Endothelial cell of umbilical vein (primary cell): ENCODE data around the gene ADGRL3. TPM values are rescaled to one million over a fixed set of nuclear protein-coding genes. Genes with fewer than 3 reads are reported as not detected.

Experiments used
- BruUV-seq: library from RNA; stranded (reverse); fragments of 400-500 nt; replicated peaks from 2 replicates; lab custom pipeline; 2021; lab: Mats Ljungman, UMichigan
- CTCF ChIA-PET: fragments of 300-600, 350-600 bp; sonication (Branson Sonifier 250); formaldehyde crosslinking; loops from one replicate; lab custom pipeline; 2021; ENCODE audit warnings: antibody characterized with exemption, inconsistent platforms; lab: Charles Lee
- POLR2A ChIA-PET: fragments of 300-600, 350-600 bp; sonication (Branson Sonifier 250); formaldehyde crosslinking; loops from one replicate; lab custom pipeline; 2021; ENCODE audit warnings: antibody characterized with exemption, inconsistent platforms; lab: Charles Lee
- DNase-seq: peaks from one replicate; pipeline ENCODE4 v3.0.0-alpha.2; 2011; ENCODE audit warnings: low read depth, low spot score
- FAIRE-seq: peaks from 2 replicates; lab custom pipeline; 2011; peaks lifted over from hg19 to GRCh38; lab: Jason Lieb, UNC
- H2AFZ ChIP-seq: 2 replicates; pipeline ENCODE4 v1.6.0; 2012; ENCODE audit warnings: low read depth, low read length, control low read depth, inconsistent platforms
- H3K27ac ChIP-seq: 2 replicates; pipeline ENCODE4 v1.5.1; 2011; ENCODE audit warnings: low read depth, mild to moderate bottlenecking, control low read depth, low read length, moderate library complexity; ENCODE audit not compliant: insufficient read depth
- H3K27me3 ChIP-seq, 2 experiments: 2 replicates each; pipeline versions ENCODE4 v1.6.0 to v1.6.1; 2011; ENCODE audit warnings: low read length in 2 of 2, mixed read lengths in 1 of 2; ENCODE audit not compliant: control insufficient read depth in 2 of 2, insufficient read depth in 2 of 2
- H3K36me3 ChIP-seq, 2 experiments: 2 replicates in 1 of 2; 3 replicates in 1 of 2; pipeline ENCODE4 v1.5.1; 2011; ENCODE audit warnings: low read length in 2 of 2, mild to moderate bottlenecking in 1 of 2, moderate library complexity in 1 of 2; ENCODE audit not compliant: control insufficient read depth in 2 of 2, insufficient read depth in 2 of 2; ENCODE audit errors: extremely low read depth in 1 of 2
- H3K4me1 ChIP-seq: 3 replicates; pipeline ENCODE4 v1.5.1; 2011; ENCODE audit warnings: mild to moderate bottlenecking, low read length; ENCODE audit not compliant: control insufficient read depth, insufficient read depth; ENCODE audit errors: extremely low read depth
- H3K4me2 ChIP-seq: 2 replicates; pipeline ENCODE4 v1.6.1; 2011; ENCODE audit warnings: low read length, control low read depth, mixed read lengths; ENCODE audit not compliant: insufficient read depth
- H3K4me3 ChIP-seq, 3 experiments: fragments of 200-600 bp in 1 of 3; sonication (generic), shearing (Covaris generic) in 1 of 3; replicated peaks in 1 of 3; 2 replicates each; pipeline ENCODE4 v1.5.1; 2011 to 2016; ENCODE audit warnings: control low read depth in 3 of 3, low read length in 3 of 3, mild to moderate bottlenecking in 2 of 3, inconsistent platforms in 1 of 3, low read depth in 1 of 3, moderate library complexity in 1 of 3; ENCODE audit not compliant: insufficient read depth in 1 of 3
- H3K79me2 ChIP-seq: 2 replicates; pipeline ENCODE4 v1.6.0; 2012; ENCODE audit warnings: low read length, inconsistent platforms; ENCODE audit not compliant: control insufficient read depth, insufficient read depth
- H3K9ac ChIP-seq: replicated peaks from 2 replicates; pipeline ENCODE3; 2011; ENCODE audit warnings: low read length, control low read depth; ENCODE audit not compliant: insufficient read depth; ENCODE audit errors: extremely low read depth
- H3K9me1 ChIP-seq: replicated peaks from 3 replicates; pipeline ENCODE4 v1.6.0; 2011; ENCODE audit warnings: mild to moderate bottlenecking, low read length; ENCODE audit not compliant: control insufficient read depth, insufficient read depth; ENCODE audit errors: extremely low read depth
- H3K9me3 ChIP-seq: replicated peaks from 2 replicates; pipeline ENCODE4 v1.5.1; 2012; ENCODE audit warnings: low read length, inconsistent platforms; ENCODE audit not compliant: control insufficient read depth, insufficient read depth
- H4K20me1 ChIP-seq: replicated peaks from 2 replicates; pipeline ENCODE3; 2011; ENCODE audit warnings: mild to moderate bottlenecking, low read length; ENCODE audit not compliant: control insufficient read depth, insufficient read depth; ENCODE audit errors: extremely low read depth
- CTCF ChIP-seq, 2 donors: IDR thresholded peaks; 1 replicate in 1 of 2; 2 replicates in 1 of 2; pipeline ENCODE4 v1.5.1; 2011; ENCODE audit warnings: low read length in 2 of 2, mild to moderate bottlenecking in 2 of 2, moderate library complexity in 2 of 2, control low read depth in 1 of 2, inconsistent platforms in 1 of 2, low read depth in 1 of 2; ENCODE audit not compliant: insufficient read depth in 1 of 2; ENCODE audit errors: extremely low read depth in 1 of 2
- EZH2 ChIP-seq: IDR thresholded peaks from 2 replicates; pipeline ENCODE4 v1.6.1; 2012; ENCODE audit warnings: borderline replicate concordance, low read depth, mild to moderate bottlenecking, moderate library complexity, low read length, inconsistent platforms; ENCODE audit not compliant: severe bottlenecking
- FOS ChIP-seq: IDR thresholded peaks from 2 replicates; pipeline ENCODE4 v1.6.1; 2011; ENCODE audit warnings: mild to moderate bottlenecking, low read length, moderate library complexity, borderline replicate concordance; ENCODE audit not compliant: insufficient read depth
- GATA2 ChIP-seq: IDR thresholded peaks from 2 replicates; pipeline ENCODE4 v1.7.0; 2011; ENCODE audit warnings: low read depth, mild to moderate bottlenecking, moderate library complexity, mixed read lengths, low read length; ENCODE audit not compliant: insufficient read length, insufficient read depth
- JUN ChIP-seq: IDR thresholded peaks from 2 replicates; pipeline ENCODE4 v1.6.1; 2011; ENCODE audit warnings: borderline replicate concordance, low read depth; ENCODE audit not compliant: insufficient read length, insufficient read depth
- MAX ChIP-seq: IDR thresholded peaks from 2 replicates; pipeline ENCODE4 v1.6.1; 2011; ENCODE audit not compliant: insufficient read depth, insufficient read length
- MYC ChIP-seq: IDR thresholded peaks from one replicate; pipeline ENCODE4 v1.6.1; 2011; ENCODE audit warnings: mild to moderate bottlenecking, low read depth, low read length
- POLR2A ChIP-seq: IDR thresholded peaks from 2 replicates; pipeline ENCODE4 v1.6.1; 2012; ENCODE audit warnings: low read depth, mild to moderate bottlenecking, control low read depth, low read length
- POLR2AphosphoS5 ChIP-seq: IDR thresholded peaks from 2 replicates; pipeline ENCODE4 v1.6.1; 2012; ENCODE audit warnings: low read depth, mild to moderate bottlenecking, control low read depth, low read length, moderate library complexity; ENCODE audit not compliant: insufficient read depth
- dilution Hi-C: fragments of 300-500 bp; cut with MboI; formaldehyde crosslinking; loops from one replicate; pipeline ENCODE4 v1.15.0; 2019; ENCODE audit warnings: low sequenced_read_pairs; ENCODE audit not compliant: extremely low pct_ligation_motif_present
- intact Hi-C: fragments of 100-400 bp; cut with micrococcal nuclease; formaldehyde crosslinking; loops from one replicate; pipeline ENCODE4 v1.10.0; 2022
- polyA plus RNA-seq, 4 experiments: library from polyadenylated mRNA; depleted of rRNA in 3 of 4; stranded (reverse) in 3 of 4; unstranded in 1 of 4; fragments of >200 nt; gene quantifications; 2 replicates each; pipeline versions ENCODE4 v1.2.1 to v1.2.3, GENCODE V29; 2011 to 2012; ENCODE audit warnings: missing spikeins in 1 of 4
- total RNA-seq: library from RNA; stranded (reverse); gene quantifications from 2 replicates; pipeline ENCODE4 v1.2.3, GENCODE V29; 2021

The ADGRL3 gene
- total and polyA plus RNA-seq, 2 donors (not counting 3 experiments of a cell fraction or from before 2014, with no cell fraction given), result not detected

- CTCF ChIA-PET, result no interaction called here
- Histone ChIP-seq H3K9me3 (no peaks in the 10 kb centered on the region), H3K4me3 (no peak overlapping the region), H3K4me1 (no peaks in the 10 kb centered on the region), H4K20me1 (no peaks in the 10 kb centered on the region), H3K79me2 (no peaks in the 10 kb centered on the region), H3K9me1 (no peaks in the 10 kb centered on the region), H3K27ac (no peak overlapping the region), H3K9ac (no peak overlapping the region), H3K4me2 (no peak overlapping the region), H2AFZ (no peak overlapping the region), H3K36me3 (no peaks in the 10 kb centered on the region), H3K27me3 (no peaks in the 10 kb centered on the region)
- no TSS peak for BruUV-seq
- intact Hi-C loops, result no loop called here
- dilution Hi-C loops, result no loop called here
- FAIRE-seq, result no peak
- POLR2A ChIA-PET, result no interaction called here
- DNase-seq, result no peak
- TF ChIP-seq CTCF (IDR thresholded peaks at IDR 0.05; ENCODE audit: extremely low read depth in 1 of 2, insufficient read depth in 1 of 2, low read depth in 1 of 2, low read length in 2 of 2) (no peak), MAX (no peak), POLR2A (no peak), FOS (no peak), JUN (no peak), POLR2AphosphoS5 (no peak), EZH2 (no peak), MYC (no peak), GATA2 (no peak)
These were observed 14.6 kb downstream of the ADGRL3 start for GRCh38 chr4:61214680-61215079.
